Measurements from ENCODE around the gene GFY.

The GFY gene

DNA sequence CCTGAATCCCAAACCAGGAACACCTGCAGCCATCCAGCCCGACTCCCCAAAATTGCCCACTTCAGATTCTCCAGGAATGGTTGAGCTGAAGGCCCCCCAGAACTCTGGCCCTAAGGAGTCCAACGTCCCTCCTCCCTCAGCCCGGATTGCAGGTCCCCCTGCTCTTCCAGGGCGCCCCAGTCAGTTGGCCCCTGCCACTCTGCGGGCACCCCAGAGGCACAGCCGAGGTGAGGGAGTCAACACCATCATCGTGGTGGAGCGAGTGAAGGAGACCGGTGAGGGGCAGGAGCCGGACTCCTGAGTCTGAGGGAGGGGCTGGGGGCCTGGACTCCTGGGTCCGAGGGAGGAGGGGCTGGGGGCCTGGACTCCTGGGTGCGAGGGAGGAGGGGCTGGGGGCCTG, 2.2 kb downstream of the GFY start:
- Histone ChIP-seq H3K79me2 (ENCODE audit: insufficient read depth, low read length) (no peaks in the 10 kb centered on the region), H3K4me1 (ENCODE audit: insufficient read depth, low read length, severe bottlenecking) (peaks cover 12% of the 10 kb centered on the region), H2AFZ (ENCODE audit: low read length) (no peak overlapping the region), H3K27ac (ENCODE audit: low read depth, low read length, poor library complexity, severe bottlenecking) (no peak overlapping the region), H3K36me3 (ENCODE audit: insufficient read depth, low read length) (no peaks in the 10 kb centered on the region), H3K4me2 (ENCODE audit: low read length) (no peak overlapping the region; the same call in 1 of the 2 replicates), H3K9me3 (ENCODE audit: low read length) (no peaks in the 10 kb centered on the region), H3F3A (ENCODE audit: insufficient read depth, low read length) (no peaks in the 10 kb centered on the region; the same call in 1 of the 2 replicates), H3K4me3 (ENCODE audit: low read depth, low read length, poor library complexity, severe bottlenecking) (no peak overlapping the region), H3K27me3 (ENCODE audit: insufficient read depth, low read length) (peaks cover 18% of the 10 kb centered on the region; the same call in 1 of the 2 replicates), H4K20me1 (ENCODE audit: insufficient read depth, low read length) (no peaks in the 10 kb centered on the region), H3K9ac (ENCODE audit: low read length) (no peak overlapping the region), H3K9me2 (ENCODE audit: low read depth, low read length) (no peaks in the 10 kb centered on the region)
- no peak for TF ChIP-seq EZH2 (IDR thresholded peaks at IDR 0.05; ENCODE audit: borderline replicate concordance, low read length)
- TF ChIP-seq, protein P1, sequence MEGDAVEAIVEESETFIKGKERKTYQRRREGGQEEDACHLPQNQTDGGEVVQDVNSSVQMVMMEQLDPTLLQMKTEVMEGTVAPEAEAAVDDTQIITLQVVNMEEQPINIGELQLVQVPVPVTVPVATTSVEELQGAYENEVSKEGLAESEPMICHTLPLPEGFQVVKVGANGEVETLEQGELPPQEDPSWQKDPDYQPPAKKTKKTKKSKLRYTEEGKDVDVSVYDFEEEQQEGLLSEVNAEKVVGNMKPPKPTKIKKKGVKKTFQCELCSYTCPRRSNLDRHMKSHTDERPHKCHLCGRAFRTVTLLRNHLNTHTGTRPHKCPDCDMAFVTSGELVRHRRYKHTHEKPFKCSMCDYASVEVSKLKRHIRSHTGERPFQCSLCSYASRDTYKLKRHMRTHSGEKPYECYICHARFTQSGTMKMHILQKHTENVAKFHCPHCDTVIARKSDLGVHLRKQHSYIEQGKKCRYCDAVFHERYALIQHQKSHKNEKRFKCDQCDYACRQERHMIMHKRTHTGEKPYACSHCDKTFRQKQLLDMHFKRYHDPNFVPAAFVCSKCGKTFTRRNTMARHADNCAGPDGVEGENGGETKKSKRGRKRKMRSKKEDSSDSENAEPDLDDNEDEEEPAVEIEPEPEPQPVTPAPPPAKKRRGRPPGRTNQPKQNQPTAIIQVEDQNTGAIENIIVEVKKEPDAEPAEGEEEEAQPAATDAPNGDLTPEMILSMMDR (IDR thresholded peaks at IDR 0.05; ENCODE audit: low read length) = no peak

DNA sequence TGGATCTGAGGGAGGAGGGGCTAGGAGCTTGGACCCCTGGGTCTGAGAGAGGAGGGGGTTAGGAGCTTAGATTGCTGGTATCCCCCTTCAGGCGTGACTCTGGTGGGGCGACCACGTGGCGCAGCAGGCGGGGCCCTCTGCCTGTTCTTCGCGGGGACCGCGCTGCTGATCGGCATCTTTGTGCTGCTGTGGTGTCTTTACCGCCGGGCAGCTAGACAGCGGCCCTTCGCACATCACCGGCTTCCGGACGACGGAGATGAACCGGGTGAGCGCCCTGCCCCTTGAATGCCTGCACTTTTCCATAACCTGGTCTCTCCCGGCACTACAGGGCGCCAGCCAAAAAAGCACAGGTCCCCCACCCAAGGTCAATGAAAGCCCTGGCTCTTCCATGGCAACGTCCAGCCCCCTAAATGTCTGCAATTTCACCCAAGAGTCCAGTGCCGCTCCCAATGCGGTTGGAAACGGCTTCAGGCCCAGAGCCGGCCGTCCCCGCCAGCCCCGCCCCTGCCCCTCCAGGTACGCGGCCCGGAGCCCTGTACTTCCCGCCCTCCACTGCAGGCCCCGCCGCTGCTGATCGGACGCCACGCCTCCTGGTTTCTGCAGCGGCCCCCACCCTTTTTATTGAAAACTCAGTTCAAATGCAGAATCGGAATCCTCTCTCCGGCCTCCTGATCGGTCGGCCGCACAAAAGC, 2.8 kb downstream of the GFY start:
- Histone ChIP-seq H3K79me2 (ENCODE audit: insufficient read depth, low read length) (no peaks in the 10 kb centered on the region), H3K9ac (ENCODE audit: low read length) (no peak overlapping the region; the same call in 1 of the 2 replicates), H3K36me3 (ENCODE audit: insufficient read depth, low read length) (no peaks in the 10 kb centered on the region), H3K4me1 (ENCODE audit: insufficient read depth, low read length, severe bottlenecking) (peaks cover 9% of the 10 kb centered on the region), H3F3A (ENCODE audit: insufficient read depth, low read length) (no peaks in the 10 kb centered on the region; the same call in 1 of the 2 replicates), H4K20me1 (ENCODE audit: insufficient read depth, low read length) (no peaks in the 10 kb centered on the region), H3K4me3 (ENCODE audit: low read depth, low read length, poor library complexity, severe bottlenecking) (no peak overlapping the region), H3K27ac (ENCODE audit: low read depth, low read length, poor library complexity, severe bottlenecking) (no peak overlapping the region), H2AFZ (ENCODE audit: low read length) (no peak overlapping the region), H3K4me2 (ENCODE audit: low read length) (peak overlapping the region; percentile 49; the same call in 1 of the 2 replicates), H3K9me2 (ENCODE audit: low read depth, low read length) (no peaks in the 10 kb centered on the region), H3K27me3 (ENCODE audit: insufficient read depth, low read length) (peaks cover 18% of the 10 kb centered on the region; the same call in 1 of the 2 replicates), H3K9me3 (ENCODE audit: low read length) (no peaks in the 10 kb centered on the region)
- TF ChIP-seq, protein P1 (IDR thresholded peaks at IDR 0.05; ENCODE audit: low read length) = no peak
- TF ChIP-seq EZH2 (IDR thresholded peaks at IDR 0.05; ENCODE audit: borderline replicate concordance, low read length) = no peak

DNA sequence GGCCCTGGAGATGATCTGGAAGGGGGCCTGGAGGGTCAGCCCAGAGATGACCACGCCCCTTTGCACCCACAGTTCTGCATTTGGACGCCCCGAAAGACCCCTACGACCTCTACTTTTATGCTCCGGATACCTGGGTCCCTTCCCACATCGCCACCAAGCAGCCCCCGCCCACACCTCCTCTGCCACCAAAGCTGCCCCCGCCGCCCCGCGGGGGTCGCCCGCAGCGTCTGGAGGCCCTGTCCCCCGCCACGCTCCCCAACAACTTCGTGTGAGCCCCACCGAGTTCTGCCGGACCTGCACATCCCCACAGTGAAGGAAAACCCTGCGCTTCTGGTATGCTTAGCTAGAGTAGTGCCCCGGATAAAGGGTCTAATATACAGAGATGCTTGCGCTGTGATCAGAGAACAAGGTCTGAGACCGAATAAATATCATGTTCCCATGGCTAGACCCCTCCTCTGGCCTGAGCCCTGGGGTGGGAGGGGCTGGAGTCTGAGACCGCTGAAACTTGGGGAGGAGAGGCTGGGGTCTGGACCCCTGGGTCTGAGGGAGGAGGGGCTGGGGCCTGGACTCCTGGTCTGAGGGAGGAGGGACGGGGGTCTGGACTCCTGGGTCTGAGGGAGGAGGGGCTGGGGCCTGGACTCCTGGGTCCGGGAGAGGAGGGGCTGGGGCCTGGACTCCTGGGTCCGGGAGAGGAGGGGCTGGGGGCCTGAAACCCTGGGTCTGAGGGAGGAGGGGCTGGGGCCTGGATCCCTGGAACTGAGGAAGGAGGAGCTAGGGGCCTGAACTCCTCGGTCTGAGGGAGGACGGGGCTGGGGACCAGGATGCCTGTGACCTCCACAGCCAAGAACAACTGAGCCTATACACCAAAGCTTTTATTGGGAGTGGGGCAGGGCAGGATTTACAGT, 3.6 kb downstream of the GFY start:
- Histone ChIP-seq H3K9ac (ENCODE audit: low read length) (no peak overlapping the region), H3K27me3 (ENCODE audit: insufficient read depth, low read length) (peaks cover 18% of the 10 kb centered on the region; the same call in 1 of the 2 replicates), H3K9me3 (ENCODE audit: low read length) (no peaks in the 10 kb centered on the region), H3K4me1 (ENCODE audit: insufficient read depth, low read length, severe bottlenecking) (peaks cover 9% of the 10 kb centered on the region), H2AFZ (ENCODE audit: low read length) (no peak overlapping the region), H3K36me3 (ENCODE audit: insufficient read depth, low read length) (no peaks in the 10 kb centered on the region), H3K4me2 (ENCODE audit: low read length) (no peak overlapping the region), H3K79me2 (ENCODE audit: insufficient read depth, low read length) (no peaks in the 10 kb centered on the region), H4K20me1 (ENCODE audit: insufficient read depth, low read length) (no peaks in the 10 kb centered on the region), H3K9me2 (ENCODE audit: low read depth, low read length) (no peaks in the 10 kb centered on the region), H3F3A (ENCODE audit: insufficient read depth, low read length) (no peaks in the 10 kb centered on the region; the same call in 1 of the 2 replicates), H3K4me3 (ENCODE audit: low read depth, low read length, poor library complexity, severe bottlenecking) (no peak overlapping the region), H3K27ac (ENCODE audit: low read depth, low read length, poor library complexity, severe bottlenecking) (no peak overlapping the region)
- TF ChIP-seq EZH2 (IDR thresholded peaks at IDR 0.05; ENCODE audit: borderline replicate concordance, low read length) = no peak
- TF ChIP-seq, protein P1 (IDR thresholded peaks at IDR 0.05; ENCODE audit: low read length) = no peak
